Measurements from ENCODE around the gene PKMYT1.

PKMYT1 gene

GRCh38 chr16:3007957-3008689 lies 27.9 kb upstream of the PKMYT1 start:
- Histone ChIP-seq H2AFZ (ENCODE audit: low read depth, low read length) (no peak overlapping the region), H3K4me3 (ENCODE audit: low read length) (no peak overlapping the region), H3K9me3 (ENCODE audit: insufficient read depth, low read length) (no peaks in the 10 kb centered on the region), H3K4me2 (ENCODE audit: low read length) (no peak overlapping the region), H3K79me2 (ENCODE audit: low read length) (no peaks in the 10 kb centered on the region), H3K36me3 (replicated peaks; ENCODE audit: low read depth, low read length) (no peaks in the 10 kb centered on the region), H3K4me1 (ENCODE audit: low read length) (0 out of 2 replicates have a peak, but pooled peaks cover 3% of the 10 kb centered on the region), H3K27me3 (ENCODE audit: low read depth, low read length) (peaks cover 39% of the 10 kb centered on the region), H3K9ac (ENCODE audit: low read length) (no peak overlapping the region), H3K27ac (ENCODE audit: low read length) (no peak overlapping the region), H4K20me1 (ENCODE audit: insufficient read depth, low read length) (no peaks in the 10 kb centered on the region)
- TF ChIP-seq, protein P1, sequence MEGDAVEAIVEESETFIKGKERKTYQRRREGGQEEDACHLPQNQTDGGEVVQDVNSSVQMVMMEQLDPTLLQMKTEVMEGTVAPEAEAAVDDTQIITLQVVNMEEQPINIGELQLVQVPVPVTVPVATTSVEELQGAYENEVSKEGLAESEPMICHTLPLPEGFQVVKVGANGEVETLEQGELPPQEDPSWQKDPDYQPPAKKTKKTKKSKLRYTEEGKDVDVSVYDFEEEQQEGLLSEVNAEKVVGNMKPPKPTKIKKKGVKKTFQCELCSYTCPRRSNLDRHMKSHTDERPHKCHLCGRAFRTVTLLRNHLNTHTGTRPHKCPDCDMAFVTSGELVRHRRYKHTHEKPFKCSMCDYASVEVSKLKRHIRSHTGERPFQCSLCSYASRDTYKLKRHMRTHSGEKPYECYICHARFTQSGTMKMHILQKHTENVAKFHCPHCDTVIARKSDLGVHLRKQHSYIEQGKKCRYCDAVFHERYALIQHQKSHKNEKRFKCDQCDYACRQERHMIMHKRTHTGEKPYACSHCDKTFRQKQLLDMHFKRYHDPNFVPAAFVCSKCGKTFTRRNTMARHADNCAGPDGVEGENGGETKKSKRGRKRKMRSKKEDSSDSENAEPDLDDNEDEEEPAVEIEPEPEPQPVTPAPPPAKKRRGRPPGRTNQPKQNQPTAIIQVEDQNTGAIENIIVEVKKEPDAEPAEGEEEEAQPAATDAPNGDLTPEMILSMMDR (IDR thresholded peaks at IDR 0.05; ENCODE audit: low read depth, low read length): no peak
- no peak for TF ChIP-seq EZH2phosphoT487 (IDR thresholded peaks at IDR 0.05; ENCODE audit: low read depth)

DNA sequence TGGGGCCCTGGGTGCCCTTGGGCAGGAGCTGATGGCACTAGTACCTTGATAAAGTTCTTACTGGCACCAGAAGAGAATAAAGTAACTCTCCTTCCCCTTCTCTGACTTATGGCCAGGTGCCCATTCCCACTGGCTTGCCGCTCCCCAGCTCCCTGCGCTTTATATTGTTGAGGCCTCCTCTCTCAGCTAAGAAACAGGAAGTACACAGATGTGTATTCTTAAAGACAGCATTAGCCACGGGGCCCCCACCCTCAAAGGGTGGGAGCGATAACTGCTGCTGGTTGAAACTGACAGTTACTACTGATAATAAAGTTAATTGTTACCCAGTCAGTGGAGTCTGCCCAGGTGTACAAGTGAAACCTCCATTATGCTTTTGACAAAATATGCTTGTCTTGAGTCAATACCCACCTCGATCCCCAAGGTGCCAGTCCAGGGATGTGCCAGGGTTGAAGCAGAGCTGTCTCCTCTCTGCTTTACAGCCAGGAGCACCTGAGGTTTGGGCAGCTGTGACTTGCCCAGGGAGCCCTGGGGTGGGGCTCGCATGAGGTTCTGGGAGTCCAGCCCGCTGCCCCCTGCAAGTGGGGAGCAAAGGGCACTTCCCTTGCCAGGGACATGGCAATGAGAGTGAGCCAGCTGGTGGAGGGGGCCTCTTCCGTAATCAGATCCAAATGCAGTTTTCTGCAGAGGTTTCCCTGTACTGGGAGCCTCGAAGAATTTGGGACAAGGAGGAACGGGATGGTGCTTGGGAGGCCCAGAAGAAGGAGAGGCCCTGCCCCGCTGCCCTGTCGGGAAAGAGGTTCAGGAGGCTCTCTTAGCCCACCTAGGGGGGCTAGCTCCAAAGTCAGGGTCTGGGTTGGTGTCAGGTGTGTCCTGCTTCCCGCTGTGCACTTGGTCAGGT lies 27.1 kb upstream of the PKMYT1 start:
- TF ChIP-seq, protein P1 (IDR thresholded peaks at IDR 0.05; ENCODE audit: low read depth, low read length): no peak
- TF ChIP-seq EZH2phosphoT487 (IDR thresholded peaks at IDR 0.05; ENCODE audit: low read depth): no peak
- Histone ChIP-seq H3K4me2 (ENCODE audit: low read length) (no peak overlapping the region), H3K27me3 (ENCODE audit: low read depth, low read length) (peaks cover 39% of the 10 kb centered on the region), H3K4me1 (ENCODE audit: low read length) (0 out of 2 replicates have a peak, but pooled peaks cover 3% of the 10 kb centered on the region), H3K9ac (ENCODE audit: low read length) (no peak overlapping the region), H3K27ac (ENCODE audit: low read length) (no peak overlapping the region), H3K9me3 (ENCODE audit: insufficient read depth, low read length) (no peaks in the 10 kb centered on the region), H4K20me1 (ENCODE audit: insufficient read depth, low read length) (no peaks in the 10 kb centered on the region), H3K4me3 (ENCODE audit: low read length) (no peak overlapping the region), H3K79me2 (ENCODE audit: low read length) (no peaks in the 10 kb centered on the region), H2AFZ (ENCODE audit: low read depth, low read length) (no peak overlapping the region), H3K36me3 (replicated peaks; ENCODE audit: low read depth, low read length) (no peaks in the 10 kb centered on the region)

GRCh38 chr16:3004781-3005284 lies 24.6 kb upstream of the PKMYT1 start:
- no peaks in the 10 kb centered on the region for H3K36me3 ChIP-seq (replicated peaks; ENCODE audit: low read depth, low read length)
- no peaks in the 10 kb centered on the region for H3K79me2 ChIP-seq (ENCODE audit: low read length)
- no peak overlapping the region for H3K27ac ChIP-seq (ENCODE audit: low read length)
- no peak for TF ChIP-seq EZH2phosphoT487 (IDR thresholded peaks at IDR 0.05; ENCODE audit: low read depth)
- TF ChIP-seq, protein P1 (IDR thresholded peaks at IDR 0.05; ENCODE audit: low read depth, low read length): no peak
- H4K20me1 ChIP-seq (ENCODE audit: insufficient read depth, low read length): no peaks in the 10 kb centered on the region
- peak overlapping the region; percentile 80 for H3K4me3 ChIP-seq (ENCODE audit: low read length)
- no peaks in the 10 kb centered on the region for H3K9me3 ChIP-seq (ENCODE audit: insufficient read depth, low read length)
- H3K9ac ChIP-seq (ENCODE audit: low read length): peak overlapping the region; percentile 22; the same call in 1 of the 2 replicates
- H3K4me2 ChIP-seq (ENCODE audit: low read length): peak overlapping the region; percentile 71
- peaks cover 37% of the 10 kb centered on the region for H3K27me3 ChIP-seq (ENCODE audit: low read depth, low read length)
- H2AFZ ChIP-seq (ENCODE audit: low read depth, low read length): peak overlapping the region; percentile 74
- H3K4me1 ChIP-seq (ENCODE audit: low read length): 0 out of 2 replicates have a peak, but pooled peaks cover 3% of the 10 kb centered on the region

DNA sequence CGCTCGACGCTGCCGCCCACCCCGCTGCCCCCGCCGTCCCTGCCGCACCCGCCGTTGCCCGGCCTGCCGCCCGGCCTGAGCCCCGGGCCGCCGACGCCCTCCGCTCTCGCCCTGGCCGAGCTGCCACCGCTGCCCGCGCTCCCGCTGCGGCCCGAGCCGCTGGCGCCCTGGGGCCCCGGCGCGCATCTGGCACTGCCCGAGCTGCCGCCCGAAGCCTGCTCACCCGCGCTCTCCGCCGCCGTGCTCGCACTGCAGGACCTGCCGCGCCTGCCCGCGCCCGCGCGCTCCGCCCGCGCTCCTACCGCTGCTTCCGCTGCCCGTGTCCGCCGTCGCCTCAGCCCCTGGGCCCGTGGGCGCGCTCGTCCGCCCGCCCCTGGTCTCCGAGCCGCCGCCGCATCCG lies 24.1 kb upstream of the PKMYT1 start:
- no peak overlapping the region for H3K9ac ChIP-seq (ENCODE audit: low read length)
- H3K79me2 ChIP-seq (ENCODE audit: low read length): no peaks in the 10 kb centered on the region
- 0 out of 2 replicates have a peak, but pooled peaks cover 3% of the 10 kb centered on the region for H3K4me1 ChIP-seq (ENCODE audit: low read length)
- H3K4me2 ChIP-seq (ENCODE audit: low read length): no peak overlapping the region
- peak overlapping the region; percentile 43; the same call in 1 of the 2 replicates for H3K4me3 ChIP-seq (ENCODE audit: low read length)
- TF ChIP-seq, protein P1 (IDR thresholded peaks at IDR 0.05; ENCODE audit: low read depth, low read length): no peak
- no peak for TF ChIP-seq EZH2phosphoT487 (IDR thresholded peaks at IDR 0.05; ENCODE audit: low read depth)
- no peak overlapping the region for H2AFZ ChIP-seq (ENCODE audit: low read depth, low read length)
- no peak overlapping the region for H3K27ac ChIP-seq (ENCODE audit: low read length)
- H4K20me1 ChIP-seq (ENCODE audit: insufficient read depth, low read length): no peaks in the 10 kb centered on the region
- H3K27me3 ChIP-seq (ENCODE audit: low read depth, low read length): peaks cover 39% of the 10 kb centered on the region
- H3K9me3 ChIP-seq (ENCODE audit: insufficient read depth, low read length): no peaks in the 10 kb centered on the region
- no peaks in the 10 kb centered on the region for H3K36me3 ChIP-seq (replicated peaks; ENCODE audit: low read depth, low read length)
